CD4-positive, alpha-beta T cell treated with Interferon gamma for 1 hour (primary cell): ENCODE results near the gene NAXD.
"Not testable (repeated sequence)": the region's sequence is repeated elsewhere in the genome, so short reads cannot be mapped to it uniquely, and the experiment has no call there.

Experiments used
- DNase-seq: peaks from one replicate; pipeline ENCODE4 v3.0.0-alpha.2; 2020

Gene NAXD

DNA sequence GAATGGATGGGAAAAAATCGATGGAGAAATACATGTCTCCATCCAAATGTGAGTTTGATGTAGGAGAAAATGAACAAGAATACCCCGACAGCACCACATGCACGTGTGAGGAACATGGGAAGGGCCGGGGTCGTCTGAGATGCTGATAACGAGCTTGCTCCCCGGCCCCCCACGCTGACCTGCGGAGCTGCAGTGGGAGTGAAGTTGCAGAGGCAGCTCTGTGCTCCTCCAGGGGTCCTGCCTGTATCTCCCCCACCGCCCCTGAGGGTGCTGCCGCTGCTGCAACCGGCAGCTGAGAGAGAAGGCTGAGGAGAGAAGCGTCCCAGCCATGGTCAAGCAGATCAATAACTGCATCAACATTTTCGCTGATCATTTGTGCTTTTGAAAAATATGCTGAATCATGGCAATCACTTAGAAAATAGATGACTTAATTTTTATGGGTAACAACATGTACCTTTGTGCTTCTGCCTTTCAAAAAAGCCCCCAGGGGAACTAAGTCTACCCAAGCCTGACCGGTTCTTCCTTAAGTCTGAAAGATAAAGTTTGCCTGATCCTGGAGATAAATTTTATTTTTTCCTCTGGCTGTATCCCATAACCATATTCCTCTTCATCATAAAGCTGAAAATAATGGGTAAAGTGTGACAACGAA, 18.2 kb upstream of the NAXD start:
- no peak for DNase-seq

DNA sequence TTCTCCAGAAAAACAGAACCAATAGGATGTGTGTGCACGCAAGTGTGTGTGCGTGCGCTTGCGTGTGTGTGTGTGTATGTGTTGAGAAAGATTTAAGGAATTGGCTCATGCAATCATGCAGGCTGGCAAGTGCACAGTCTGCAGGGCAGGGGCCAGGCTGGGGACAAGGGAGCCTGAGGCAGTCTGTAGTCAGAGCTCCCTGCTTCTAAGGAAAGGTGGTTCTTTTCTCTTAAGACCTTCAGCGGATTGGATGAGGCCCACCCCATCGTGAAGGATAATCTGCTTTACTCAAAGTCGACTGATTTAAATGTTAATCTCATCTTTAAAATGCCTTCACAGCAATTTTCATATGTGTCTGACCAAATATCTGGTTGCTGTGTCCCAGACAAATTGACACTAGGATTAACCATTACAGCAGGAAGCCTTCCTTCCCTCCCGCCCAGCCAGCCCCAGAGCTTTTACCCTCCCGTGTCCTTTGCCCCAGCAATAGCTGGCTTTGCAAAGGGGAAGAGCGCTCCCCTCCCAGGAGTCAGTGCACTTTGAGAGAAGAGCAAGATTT, 15.0 kb upstream of the NAXD start:
- DNase-seq = no peak

DNA sequence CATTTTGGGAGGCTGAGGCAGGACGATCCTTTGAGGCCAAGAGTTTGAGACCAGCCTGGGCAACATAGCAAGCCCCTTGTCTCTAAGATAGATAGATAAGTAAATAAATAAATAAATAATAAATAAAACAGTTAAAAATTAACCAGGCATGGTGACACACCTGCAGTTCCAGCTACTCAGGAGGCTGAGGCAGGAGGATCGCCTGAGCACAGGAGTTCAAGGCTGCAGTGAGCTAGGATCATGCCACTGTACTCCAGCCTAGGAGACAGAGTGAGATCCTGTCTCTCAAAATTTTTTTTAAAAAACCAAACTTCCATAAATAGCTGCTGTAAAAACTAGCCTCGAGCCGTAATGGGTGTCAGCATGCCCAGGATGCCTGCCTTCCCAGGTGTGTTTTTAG, 14.4 kb upstream of the NAXD start:
- no peak for DNase-seq

DNA sequence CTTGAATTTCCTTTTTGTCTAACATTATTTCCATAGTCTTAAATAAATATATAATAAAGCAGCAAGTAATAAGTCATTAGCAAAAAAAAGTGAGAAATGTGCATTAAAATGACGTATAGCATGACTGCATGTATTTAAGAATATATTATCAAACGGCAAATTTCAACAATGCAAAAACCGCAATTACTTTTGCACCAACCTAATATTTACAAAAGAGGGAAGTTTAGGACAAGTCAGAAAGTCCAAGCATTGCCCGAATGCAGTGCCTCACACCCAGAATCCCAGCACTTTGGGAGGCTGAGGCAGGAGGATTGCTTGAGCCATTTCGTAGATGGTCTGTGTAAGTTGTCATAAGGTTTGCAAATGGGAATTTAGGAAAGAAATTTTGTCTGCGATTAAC, 10.2 kb upstream of the NAXD start:
- DNase-seq = no peak

DNA sequence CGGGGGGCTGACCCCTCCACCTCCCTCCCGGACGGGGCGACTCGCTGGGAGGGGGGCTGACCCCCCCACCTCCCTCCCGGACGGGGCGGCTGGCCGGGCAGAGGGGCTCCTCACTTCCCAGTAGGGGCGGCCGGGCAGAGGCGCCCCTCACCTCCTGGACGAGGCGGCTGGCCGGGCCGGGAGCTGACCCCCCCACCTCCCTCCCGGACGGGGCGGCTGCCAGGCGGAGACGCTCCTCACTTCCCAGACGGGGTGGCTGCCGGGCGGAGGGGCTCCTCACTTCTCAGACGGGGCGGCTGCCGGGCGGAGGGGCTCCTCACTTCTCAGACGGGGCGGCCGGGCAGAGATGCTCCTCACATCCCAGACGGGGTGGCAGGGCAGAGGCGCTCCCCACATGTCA, 9.1 kb upstream of the NAXD start:
- not testable (repeated sequence) for DNase-seq

DNA sequence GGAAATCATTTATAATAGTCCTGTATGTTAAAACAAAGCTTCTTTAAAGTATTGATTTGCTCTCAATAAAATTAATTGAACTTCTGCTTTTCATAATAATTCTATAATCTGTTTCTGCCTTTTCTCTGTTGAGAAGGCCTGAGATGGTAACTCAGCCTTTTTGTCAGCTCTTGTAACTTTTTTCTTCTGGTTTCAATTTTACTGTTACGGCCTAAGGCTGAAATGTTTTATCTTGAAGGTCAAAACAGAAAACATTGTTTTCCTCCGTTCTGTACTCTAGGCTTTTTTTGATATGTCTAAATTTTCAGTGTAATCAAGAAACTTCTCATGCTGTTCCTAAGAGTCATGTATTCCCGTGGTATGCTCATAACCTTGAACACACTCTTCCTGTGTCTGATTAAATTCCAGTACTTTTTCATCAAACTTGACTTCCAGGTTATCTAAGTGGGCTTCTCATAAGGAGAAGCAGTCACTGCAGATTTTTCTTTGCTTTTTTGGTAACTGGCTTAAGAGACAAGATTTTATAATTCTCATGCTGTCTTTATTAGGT, 7.6 kb upstream of the NAXD start:
- DNase-seq = no peak

DNA sequence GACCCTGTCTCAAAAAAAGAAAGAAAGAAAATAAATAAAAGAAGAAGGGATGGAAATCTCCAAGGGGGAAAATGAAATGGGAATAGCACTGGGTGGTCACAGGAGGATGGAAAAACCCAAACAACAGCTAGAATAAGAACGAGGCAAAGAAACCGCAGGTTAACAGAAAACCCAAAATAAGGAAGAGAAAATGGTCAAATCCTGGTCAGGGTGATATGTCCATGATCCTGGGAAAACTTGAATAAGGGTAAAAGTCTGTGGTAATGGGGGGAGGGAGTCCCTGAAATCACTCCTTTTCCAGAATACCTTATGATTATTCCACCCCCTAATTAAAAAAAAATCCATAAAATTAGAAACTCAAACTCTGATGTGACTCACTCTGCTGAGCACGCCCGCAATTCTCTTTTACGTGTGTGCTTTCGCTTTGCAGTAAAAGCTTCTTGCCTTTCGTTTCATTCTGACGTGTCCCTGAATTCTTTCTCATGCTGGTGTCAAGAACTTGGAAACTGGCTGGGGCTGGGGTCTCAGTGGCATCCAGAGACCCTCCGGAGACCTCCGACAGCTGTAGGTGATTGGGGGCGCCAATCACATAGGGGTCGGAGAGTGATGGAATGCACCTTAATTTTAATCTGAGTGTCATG, 4.3 kb upstream of the NAXD start:
- no peak for DNase-seq

DNA sequence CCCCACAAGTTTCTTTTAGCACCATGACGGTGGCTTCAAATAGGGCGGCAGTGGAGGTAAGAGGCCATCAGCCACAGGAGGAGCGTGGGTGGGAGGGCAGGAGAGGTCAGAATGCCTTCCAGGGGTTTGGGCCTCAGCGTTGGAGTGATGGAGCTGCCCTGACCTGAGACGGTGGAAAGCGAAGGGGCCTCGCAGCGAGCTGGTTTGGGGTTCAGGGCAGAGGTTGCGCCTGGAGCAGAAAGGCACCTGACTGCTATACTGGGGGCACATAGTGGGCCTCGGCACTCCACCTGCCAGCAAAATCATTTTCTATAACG, 382 bp upstream of the NAXD start:
- no peak for DNase-seq

DNA sequence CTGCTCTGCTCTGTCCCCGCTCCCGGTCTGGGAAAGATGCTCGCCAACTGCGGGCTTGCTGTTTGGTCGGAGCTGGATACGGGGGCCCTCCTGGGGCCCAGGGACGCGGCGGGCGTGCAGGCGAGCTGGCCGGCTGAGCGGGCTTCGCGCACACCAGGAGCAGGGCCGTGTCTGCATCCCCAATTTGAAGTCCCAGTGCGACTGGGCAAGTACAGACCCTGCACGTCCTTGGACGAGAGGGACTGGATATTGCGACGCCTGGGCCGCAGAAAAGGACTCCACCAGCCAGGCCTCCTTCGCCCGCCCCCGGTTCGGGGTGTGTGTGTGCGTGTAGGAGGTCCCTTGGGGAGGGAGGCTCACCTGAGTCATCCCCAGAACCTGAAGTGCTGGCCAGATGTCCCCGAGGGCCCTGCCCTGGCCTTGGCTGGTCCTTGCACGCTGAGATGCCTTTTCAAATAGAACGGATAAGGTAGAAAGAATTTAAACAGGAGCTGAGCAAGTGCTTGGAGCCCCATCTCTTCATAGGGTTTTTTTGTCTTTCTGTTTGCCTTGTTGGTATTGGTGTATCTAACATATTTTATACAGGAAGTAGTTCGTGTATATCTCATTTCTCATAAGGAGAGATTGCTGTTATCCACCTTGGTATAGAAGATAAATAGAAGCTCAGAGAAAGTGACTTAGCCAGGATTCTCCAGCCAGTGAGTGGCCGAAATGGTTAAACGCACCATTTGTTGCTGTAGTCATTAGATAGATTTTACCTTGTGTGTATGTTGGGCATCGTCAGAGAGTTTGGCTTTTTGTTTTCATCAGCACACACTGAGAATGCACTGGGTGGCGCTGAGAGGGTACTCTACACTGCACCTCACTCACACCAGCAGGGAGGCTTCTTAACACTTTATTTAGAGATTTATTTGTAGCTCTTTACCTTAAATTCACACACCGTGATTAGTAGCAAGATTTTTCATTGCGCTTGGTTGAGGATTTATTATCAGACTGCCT, 1.1 kb downstream of the NAXD start:
- DNase-seq = no peak

DNA sequence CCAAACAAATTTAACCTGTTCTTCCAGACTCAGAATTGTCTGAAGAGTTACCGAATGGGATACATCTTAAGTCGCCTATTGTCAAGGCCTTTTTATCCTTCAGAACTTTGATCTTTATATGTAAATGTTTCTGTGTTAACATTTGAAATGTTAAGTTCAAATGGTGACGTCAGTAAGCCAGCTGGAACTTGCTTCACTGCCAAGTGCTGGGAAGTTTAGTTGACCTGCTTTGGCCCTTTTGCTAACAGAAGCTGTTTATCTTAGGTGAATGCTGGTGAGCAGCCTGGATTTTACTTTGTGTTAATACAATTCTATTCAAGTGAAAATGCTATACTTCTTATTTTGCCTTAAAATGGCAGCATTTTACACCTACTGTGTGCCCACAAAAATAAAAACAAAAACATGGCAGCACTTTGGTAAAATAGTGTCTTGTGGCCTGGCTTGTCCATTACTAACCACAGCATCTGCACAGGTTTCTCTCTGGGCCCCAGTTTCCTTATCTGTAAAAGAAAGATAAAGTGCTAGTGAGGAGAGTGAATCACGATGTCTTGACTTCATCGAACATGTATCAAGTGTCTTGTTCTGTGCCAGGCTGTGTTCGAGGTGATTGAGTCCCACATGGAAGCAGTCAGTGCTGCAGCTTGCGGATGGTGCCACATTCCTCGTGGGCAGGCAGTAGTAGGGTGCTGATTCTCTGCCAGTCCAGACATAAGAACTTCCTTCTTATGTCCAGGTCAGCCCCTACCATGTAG, 2.2 kb downstream of the NAXD start:
- DNase-seq = no peak

DNA sequence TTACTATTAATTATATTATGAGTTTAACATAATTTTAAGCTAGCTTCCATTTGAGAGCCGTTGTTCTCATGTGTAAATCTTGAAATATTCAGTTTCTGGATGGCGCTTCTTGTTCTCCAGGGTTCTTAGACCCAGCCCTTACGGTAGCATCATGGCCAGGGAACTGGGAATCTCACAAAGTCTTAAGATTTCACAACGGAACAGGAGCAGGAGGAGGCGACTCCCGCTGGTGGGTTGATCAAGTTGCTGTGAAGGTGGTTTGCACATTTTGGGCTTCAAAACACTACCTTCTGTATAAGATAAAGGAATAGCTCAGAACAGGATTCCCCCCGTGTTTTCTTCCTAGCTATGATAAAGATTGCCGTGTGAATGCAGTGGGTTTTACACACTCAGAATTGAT, 2.8 kb downstream of the NAXD start:
- DNase-seq = no peak

DNA sequence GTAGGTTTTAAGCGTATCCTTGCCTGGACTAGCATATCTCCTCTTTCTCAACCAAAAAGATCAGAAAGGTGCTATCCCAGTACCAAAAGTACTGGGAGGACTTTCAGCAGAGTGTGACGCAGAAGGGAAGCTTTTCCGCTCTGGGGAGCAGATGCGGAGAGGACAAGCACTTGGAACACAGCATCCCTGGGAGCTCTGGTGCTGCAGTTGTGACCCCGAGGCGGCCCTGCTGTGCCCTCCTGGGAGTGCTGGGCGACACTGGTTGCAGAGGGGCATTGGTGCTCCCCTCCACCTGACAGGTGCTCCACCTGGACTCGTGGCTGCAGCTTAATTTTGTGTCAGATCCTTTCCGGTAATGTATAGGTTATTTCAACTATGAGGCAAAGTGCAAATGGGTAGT, 3.4 kb downstream of the NAXD start:
- no peak for DNase-seq

DNA sequence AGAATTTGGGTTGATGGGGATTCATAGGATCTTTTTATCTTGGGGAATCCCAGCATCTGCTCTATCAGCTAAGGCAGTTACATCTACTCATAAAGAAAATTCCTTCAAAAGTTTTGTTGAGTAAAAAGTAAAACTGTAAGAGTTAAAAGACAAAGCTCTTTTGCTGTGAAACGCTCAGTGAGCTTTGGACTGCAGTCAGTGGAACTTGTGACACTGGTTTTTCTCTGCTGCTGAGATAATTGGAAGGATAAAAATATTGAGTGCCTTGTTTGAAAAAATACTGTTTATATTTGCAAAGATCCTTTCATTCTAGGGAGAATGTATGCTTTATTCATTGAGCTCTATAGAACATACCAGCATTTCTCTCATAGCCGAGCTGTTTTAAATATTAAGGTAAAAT, 5.3 kb downstream of the NAXD start:
- DNase-seq = no peak

DNA sequence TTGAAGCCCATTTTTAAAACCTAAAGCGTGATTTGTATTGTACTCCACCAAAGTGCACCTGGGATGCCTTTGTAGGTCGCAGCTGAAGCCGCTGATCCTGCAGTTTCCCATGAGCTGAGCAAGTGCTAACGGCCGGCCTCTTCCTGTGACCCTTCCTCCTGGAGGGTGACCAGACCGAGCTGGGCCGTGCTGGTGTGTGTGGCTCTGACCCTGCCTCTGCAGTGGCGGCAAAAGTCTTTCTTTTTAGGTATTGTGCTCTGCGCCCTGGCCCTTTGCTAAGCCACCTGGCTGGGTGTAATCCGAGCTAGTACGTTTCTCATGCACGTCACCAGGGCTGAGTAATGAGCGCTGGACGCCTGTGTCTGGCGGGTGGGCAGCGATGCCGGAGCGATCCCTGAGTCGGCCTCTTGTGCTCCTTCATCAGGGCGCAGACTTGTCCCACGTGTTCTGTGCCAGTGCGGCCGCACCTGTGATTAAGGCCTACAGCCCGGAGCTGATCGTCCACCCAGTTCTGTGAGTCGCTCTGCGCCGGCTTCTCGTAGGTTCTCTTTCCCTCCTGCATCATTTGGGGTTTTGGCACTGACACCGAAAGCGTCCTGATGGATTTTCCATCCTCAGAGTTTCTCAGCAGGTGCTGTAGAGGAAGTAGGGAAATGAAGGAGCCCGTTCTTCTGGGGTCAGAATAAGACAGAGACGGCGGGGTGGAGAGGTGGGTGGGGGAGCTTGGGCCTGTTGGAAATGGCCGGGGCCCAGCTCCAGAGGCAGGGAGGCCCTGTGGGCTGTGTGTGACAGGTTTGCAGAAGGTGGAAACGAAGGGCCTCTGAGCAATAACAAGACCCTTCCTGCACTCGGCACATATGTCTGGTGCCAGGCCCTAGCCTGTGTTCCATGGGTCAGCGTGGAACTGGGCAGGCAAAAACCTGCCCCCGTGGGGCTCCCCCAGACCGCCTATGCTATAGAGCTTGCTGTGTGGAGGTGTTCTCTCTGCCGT, 9.7 kb downstream of the NAXD start:
- no peak for DNase-seq

DNA sequence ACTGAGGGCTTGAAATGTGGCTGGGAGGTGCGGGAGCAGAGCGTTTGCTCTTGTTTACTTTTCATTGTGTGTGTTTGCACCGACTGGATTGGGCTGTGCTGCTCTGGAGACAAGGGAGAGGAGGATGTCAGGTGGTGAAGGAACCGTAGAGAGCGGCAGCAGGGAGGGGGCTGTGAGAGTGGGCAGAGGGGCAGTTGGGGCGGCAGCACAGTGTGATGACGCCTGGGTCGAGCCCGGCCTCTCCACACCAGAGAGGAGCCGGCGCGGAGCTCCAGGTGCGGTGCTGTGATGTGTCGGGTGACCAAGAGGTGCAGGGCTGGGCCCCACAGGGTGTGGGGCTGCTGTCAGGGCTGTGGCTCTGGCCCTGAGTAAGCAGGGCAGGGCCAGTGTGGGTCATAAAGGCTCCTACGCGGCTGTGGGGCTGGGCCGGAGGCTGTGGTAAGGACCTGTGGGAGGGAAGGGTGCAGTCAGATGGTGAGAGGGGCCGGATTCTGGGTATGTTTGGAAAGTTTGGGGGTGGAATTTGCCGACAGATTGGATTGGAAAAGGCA, 10.5 kb downstream of the NAXD start:
- no peak for DNase-seq

DNA sequence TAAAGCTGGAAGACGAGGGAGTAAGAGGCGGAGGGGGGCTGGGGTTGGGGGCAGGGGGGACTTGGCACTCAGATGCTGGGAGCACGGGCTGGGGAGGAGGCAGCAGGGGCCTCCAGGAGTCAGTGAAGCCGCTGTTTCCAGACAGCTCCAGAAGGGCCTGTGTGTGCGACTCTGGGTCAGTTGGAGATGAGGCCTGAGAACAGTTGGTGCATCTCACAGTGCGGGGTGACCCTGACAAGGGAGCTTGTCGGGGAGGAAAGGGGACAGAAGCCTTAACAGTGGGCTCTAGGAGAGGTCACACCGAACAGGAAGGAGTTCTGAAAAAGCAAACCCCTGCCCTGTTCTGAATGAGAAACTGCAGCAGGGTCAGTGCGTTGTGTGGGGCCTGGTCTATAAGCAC, 11.2 kb downstream of the NAXD start:
- DNase-seq = no peak

DNA sequence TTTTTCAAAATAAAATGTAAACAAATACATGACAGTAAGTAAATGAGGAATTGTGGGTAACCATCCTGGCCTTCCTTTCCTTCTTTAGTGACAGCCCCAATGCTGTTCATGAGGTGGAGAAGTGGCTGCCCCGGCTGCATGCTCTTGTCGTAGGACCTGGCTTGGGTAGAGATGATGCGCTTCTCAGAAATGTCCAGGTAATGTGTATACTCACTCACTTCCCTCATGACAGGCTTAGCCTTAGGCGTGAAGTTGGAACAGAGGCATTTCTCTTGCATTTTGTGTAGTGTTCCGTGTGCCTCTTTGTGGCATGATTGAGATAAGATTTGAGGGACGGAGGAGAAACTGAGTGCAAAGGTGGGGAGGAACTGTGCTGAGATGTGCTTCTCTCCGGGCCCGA, 12.0 kb downstream of the NAXD start:
- no peak for DNase-seq

DNA sequence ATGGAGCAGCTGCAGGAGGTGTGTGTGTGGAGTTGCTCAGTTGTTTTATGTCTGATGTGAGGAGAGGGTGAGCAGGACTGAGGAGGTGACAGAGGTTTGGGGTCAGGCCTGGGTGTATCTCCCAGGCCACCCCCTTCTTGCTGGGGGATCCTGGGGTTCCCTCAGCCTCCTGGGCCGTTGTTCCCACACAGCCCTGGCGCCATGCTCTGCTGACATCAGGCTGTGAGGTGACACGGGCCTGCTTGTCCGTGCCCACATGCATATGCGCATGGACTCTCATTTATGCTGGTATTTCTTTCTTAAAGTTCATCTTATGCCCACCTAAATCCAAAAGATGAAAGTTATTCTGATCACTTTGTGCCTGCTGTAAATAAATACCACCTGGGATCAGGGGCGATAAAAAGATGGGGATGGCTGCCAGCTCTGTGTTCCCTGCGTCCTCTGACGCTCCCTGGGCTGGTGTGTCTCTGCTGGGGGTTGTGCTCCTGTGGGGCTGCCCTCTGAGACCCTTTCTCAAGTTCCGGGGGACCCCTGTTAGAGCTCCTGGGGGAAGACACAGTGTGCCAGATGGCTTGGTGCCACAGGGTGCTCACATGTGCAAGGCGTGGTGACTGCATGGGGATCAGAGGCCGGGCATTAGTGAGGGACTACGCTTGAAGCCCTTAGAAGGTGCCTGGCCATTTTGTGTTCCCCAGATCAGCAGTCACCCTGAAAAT, 12.6 kb downstream of the NAXD start:
- DNase-seq = no peak

DNA sequence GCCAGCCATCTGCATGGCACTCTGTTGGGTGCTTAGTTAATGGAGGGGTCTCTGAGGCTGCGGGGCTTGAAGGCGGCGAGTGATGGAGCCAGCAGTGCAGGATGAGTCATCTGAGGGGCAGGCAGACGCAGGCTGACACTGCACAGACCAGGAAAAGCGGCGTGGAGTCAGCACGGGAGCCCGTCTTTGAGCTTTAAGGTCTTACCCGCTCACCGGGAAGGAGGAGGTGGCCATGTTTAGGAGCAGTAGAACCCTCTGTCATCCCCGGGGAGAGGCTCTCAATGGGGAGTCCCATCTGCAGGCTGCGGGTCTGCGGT, 13.1 kb downstream of the NAXD start:
- DNase-seq = no peak

DNA sequence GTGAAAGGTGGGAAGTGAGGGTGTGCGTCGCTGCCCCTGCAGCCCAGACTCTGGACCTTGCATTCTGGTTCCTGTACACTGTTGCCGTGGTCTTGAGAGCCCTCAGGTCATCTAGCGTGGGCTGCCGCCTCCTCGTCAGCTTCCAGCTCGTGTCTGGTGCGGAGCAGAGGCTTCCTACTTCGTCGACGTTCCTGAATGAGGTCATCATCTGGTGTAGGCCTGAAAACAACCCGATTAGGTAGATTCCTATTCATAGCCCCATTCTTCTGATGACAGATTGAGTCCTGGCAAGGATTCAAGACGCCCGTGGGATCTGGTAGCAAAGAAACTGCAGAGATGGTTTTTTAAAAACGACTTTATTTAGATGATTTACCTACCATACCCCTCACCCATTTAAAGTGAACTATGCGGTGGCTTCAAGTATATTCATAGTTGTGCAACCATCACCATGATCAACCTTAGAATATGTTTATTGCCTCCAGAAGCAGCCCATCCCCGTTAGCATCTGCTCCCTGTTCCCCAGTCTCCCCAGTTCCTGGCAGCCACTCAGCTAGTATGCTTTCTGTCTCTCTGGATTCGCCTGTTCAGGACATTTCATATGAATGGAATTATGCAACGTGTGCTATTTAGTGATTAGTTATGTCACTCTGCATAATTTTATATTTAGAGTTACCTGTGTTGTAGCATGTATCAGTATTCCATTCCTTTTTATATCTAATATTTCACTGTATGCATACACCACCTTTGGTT, 13.8 kb downstream of the NAXD start:
- no peak for DNase-seq
